HG03280 (cell line): ENCODE data around the gene SPIN2A.
"Not testable (repeated sequence)": the region's sequence is repeated elsewhere in the genome, so short reads cannot be mapped to it uniquely, and the experiment has no call there.

ENCODE experiments used
- ATAC-seq: cut with Tn5 transposase; IDR thresholded peaks from one replicate; pipeline ENCODE4 v1.9.1; 2021; ENCODE audit warnings: mild to moderate bottlenecking, moderate library complexity; ENCODE audit not compliant: unreplicated experiment

The SPIN2A gene

GRCh38 chrX:57137073-57137472, at the start of gene SPIN2A:
Gene SPIN2A (minus strand): TSS chrX:57137397. CDS start chrX:57136597, 800 bp downstream.
- not testable (repeated sequence) for ATAC-seq

GRCh38 chrX:57178605-57179004, 41.4 kb upstream of the SPIN2A start:
- no peak for ATAC-seq

GRCh38 chrX:57177070-57177469, 39.9 kb upstream of the SPIN2A start:
- ATAC-seq = no peak

- no peak for ATAC-seq
Measured at GRCh38 chrX:57172544-57172943, 35.3 kb upstream of the SPIN2A start.

- no peak for ATAC-seq
Measured at GRCh38 chrX:57156397-57157049, 19.3 kb upstream of the SPIN2A start.

GRCh38 chrX:57155171-57155570, 18.0 kb upstream of the SPIN2A start:
- ATAC-seq = no peak

- ATAC-seq = not testable (repeated sequence)
Measured at GRCh38 chrX:57152222-57152621, 15.0 kb upstream of the SPIN2A start.

GRCh38 chrX:57138674-57139073, 1.5 kb upstream of the SPIN2A start:
- no peak for ATAC-seq

GRCh38 chrX:57137501-57137900, 304 bp upstream of the SPIN2A start:
- ATAC-seq = no peak

- not testable (repeated sequence) for ATAC-seq
Measured at GRCh38 chrX:57136589-57136988, 608 bp downstream of the SPIN2A start.

GRCh38 chrX:57135287-57135686, 1.9 kb downstream of the SPIN2A start:
- no peak for ATAC-seq

- ATAC-seq = no peak
Measured at GRCh38 chrX:57134702-57135101, 2.5 kb downstream of the SPIN2A start.

- ATAC-seq = no peak
Measured at GRCh38 chrX:57133706-57134105, 3.5 kb downstream of the SPIN2A start.

- ATAC-seq = not testable (repeated sequence)
Measured at GRCh38 chrX:57133284-57133683, 3.9 kb downstream of the SPIN2A start.

- no peak for ATAC-seq
Measured at GRCh38 chrX:57132046-57132445, 5.2 kb downstream of the SPIN2A start.

GRCh38 chrX:57121816-57122215, 15.4 kb downstream of the SPIN2A start:
- ATAC-seq = no peak

GRCh38 chrX:57121162-57121755, 15.9 kb downstream of the SPIN2A start, which contains the start of gene SPIN2B:
Gene SPIN2B (minus strand): TSS chrX:57121548.
- ATAC-seq = peak; percentile 100

GRCh38 chrX:57120619-57121161, 16.5 kb downstream of the SPIN2A start:
- not testable (repeated sequence) for ATAC-seq

- ATAC-seq = no peak
Measured at GRCh38 chrX:57119416-57119815, 17.8 kb downstream of the SPIN2A start.

GRCh38 chrX:57117566-57117965, 19.6 kb downstream of the SPIN2A start:
- ATAC-seq = not testable (repeated sequence)

GRCh38 chrX:57104921-57105398, 32.2 kb downstream of the SPIN2A start:
- ATAC-seq = no peak

GRCh38 chrX:57104406-57104805, 32.8 kb downstream of the SPIN2A start:
- ATAC-seq = no peak
